ENCODE data around the gene COL6A1.

GRCh38 chr21:46046471-46046870 lies 64.9 kb downstream of the COL6A1 start:
- TF ChIP-seq CTCF (IDR thresholded peaks at IDR 0.05; ENCODE audit: poor library complexity) (no peak), EZH2 (IDR thresholded peaks at IDR 0.05; ENCODE audit: borderline replicate concordance) (no peak)

Measured in hepatocyte (in vitro differentiated cells).